Amniotic stem cell (primary cell): ENCODE measurements around the gene AFF1.
"Not testable (repeated sequence)": the region's sequence is repeated elsewhere in the genome, so short reads cannot be mapped to it uniquely, and the experiment has no call there.

Experiments
- DNase-seq: peaks from one replicate; lab custom pipeline; 2025; lab: John Stamatoyannopoulos, UW

The AFF1 gene

GRCh38 chr4:87055311-87055710 lies 120.5 kb downstream of the AFF1 start:
- DNase-seq = no peak

GRCh38 chr4:87056881-87057280 lies 122.1 kb downstream of the AFF1 start:
- DNase-seq = no peak

- no peak for DNase-seq
Observed at GRCh38 chr4:87057835-87058355, 123.1 kb downstream of the AFF1 start.

DNA sequence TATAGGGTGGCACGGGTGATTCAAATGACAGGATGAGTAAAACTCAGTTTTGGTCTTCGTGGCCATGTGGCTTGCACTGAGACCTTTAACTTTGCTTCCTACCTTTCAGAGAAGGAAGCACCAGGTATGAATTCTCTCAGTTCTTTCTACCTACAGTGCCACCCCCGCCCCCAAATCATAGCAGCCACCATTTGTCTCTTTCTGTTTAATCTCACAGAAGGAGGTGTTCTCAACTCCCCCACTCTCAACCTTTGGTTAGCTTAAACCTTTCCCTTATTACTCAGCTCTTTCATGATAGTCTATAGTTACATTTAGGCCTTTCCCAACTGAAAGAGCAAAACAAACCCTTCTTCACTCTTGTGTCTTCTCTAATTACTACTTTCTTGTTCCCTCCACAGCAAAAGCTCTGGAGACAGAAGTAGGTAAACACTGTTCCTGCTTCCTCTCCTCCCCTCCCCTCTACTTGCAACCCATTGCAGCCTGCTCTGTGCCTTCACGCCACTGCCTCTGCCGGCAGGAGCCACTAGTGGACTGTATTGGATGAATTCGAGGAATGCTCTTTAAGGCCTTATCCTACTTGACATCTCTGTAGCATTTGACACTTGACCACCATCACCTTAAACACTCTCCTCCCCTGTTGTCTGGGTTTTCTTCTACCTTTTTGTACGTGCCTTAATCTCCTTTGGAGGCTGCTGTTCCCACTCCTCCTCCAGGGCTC lies 123.7 kb downstream of the AFF1 start:
- no peak for DNase-seq

GRCh38 chr4:87060957-87061356 lies 126.1 kb downstream of the AFF1 start:
- no peak for DNase-seq

DNA sequence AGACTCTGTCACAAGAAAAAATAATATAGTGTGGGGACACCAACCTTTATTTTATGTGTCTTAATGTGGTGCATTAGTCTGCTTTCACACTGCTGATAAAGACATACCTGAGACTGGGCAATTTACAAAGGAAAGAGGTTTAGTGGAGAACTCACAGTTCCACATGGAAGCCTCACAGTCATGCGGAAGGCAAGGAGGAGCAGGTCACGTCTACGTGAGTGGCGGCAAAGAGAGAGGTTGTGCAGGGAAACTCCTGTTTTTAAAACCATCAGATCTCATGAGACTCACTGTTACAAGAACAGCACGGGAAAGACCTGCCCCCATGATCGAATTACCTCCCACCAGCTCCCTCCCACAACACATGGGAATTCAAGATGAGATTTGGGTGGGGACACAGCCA lies 130.2 kb downstream of the AFF1 start:
- DNase-seq = no peak

GRCh38 chr4:87066403-87067123 lies 131.8 kb downstream of the AFF1 start:
- no peak for DNase-seq

DNA sequence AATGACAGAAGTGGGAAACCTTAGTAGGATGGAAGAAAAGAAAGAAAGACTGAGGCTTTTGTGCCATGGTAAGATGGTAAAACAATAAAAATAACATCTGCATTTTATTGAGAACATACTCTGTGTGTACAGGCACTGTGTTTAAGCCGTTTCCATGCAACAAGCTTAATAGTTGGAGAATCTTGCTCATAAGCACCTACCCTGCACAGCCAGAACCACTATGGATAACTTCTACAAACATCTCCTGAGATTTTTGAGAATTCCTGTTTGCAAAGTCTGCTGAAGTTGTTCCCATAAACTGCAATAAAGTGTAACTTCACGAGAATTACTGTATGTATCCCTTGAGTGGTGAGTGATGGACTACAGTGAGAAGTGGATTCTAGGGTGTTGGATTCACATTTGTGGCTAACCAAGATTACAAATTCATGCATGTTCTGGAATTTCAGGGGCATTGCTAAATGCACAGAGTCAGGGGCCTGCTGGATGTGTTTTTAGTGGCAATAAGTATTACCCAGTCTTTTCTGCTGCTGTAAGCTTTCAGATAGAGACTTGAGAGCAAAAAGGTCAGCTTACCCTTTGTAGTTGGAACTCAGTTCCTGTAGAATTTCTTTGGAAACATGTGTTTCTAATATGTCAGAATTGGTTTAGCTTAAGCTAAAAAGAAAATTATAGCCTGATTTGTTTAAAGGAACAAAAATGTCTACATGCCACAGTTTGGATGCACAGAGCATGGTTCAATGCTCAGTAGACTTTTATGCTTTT lies 132.5 kb downstream of the AFF1 start:
- DNase-seq = no peak

DNA sequence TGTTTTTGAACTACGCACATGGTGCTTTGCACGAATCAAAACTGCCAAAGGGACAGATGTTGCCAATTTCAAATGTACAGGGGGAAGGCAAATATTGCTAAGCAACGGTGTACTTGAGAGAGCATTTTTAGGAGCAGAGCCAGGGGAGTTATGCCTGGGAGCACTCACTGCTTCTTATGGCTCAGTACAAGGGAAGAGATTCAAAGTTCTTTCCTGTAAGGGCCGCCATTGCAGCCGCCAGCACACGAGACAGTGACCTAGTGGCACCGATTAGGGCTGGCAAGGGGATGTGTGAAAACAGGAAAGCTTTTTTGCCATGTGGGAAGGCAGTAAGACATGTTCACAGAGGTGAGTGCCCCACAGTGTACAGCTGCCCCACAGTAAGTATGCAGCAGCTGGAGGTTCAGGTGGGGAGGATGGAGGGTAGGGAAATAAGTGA lies 133.8 kb downstream of the AFF1 start:
- no peak for DNase-seq

DNA sequence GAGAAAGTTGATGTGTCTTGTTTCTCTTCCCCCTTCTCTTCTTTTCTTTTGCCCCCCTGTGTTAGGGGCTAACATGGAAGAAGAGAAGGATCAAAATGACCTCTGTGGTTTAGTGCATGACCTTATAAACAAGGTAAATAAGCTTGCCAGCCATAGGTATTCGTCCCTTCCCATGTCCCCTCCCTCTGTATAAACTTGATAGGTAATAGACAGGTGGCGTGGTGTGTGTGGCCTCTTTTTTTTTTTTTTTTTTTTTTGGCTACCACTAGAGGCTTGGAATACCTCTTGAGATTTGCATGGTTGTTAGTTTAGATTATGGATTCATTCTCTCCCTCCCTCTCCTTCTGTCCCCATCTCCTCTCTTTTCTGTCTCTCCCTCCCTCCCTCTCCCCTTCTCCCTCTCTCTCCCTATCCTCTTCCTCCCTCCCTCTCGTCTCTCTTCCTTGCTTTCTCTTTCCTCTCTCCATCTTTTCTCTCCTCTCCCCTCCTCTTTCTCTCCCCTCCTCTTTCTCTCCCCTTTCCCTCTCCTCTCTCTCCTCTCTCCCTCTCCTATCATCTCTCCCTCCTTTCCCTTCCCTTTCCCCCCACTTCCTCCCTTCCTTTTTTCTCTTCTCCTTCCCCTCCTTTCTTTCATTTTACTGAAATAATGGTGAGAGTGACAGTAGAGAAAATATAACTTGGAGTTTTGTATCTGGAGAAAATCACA lies 134.4 kb downstream of the AFF1 start:
- no peak for DNase-seq

- no peak for DNase-seq
Observed at GRCh38 chr4:87071401-87071800, 136.6 kb downstream of the AFF1 start.

DNA sequence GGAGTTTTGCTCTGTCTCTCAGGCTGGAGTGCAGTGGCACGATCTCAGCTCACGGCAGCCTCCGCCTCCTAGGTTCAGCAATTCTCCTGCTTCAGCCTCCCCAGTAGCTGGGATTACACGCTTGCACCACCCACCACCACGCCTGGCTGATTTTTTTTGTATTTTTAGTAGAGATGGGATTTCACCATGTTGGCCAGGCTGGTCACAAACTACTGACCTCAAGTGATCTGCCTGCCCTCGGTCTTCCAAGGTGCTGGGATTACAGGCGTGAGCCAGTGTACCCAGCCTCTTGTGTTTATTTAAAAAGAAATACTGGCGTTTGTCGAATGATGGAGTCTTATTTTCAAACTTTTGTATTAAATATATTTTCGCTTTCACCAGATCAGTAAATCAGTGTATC lies 137.7 kb downstream of the AFF1 start:
- DNase-seq = not testable (repeated sequence)

DNA sequence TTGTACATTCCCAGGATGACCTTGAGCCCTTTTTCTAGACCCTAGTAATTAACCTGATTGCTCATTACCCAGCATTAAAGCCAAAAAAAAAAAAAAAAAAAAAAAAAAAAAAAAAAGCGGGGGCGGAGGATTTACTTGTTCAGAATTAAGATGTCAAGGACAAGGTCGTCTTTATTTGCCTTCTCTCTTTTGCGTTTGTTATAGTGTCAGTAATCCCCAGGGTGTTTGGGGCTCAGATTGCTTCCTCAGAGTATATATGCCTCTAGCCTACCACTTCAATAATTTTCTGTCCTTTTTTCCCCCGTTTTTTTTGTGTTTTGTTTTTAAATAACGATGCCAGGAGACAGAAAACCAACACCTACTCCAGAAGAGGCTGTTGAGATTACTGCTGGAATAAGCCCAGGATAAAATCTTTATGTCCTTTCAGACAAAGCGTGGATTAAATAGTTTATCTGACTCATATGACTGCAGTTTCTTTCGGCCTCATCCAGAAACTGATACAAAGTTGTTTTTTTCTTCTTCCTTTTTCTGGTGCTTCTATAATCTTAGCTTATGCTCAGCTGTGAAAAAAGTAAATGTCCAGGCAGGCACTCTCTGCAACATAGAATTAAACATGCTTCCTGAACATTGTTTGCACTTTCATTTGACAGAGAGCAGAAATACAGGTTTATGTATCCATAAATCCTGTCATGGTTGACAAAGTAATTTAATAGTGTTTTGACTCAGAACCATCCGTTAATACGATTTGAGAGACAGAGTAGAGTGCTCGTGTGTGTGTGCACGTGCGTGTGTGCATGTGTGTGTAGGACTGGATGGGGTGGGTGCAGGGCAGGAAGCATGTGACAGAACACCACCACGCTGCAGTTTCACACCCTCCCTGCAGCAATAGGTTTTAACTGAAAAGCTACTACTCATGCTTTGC lies 138.6 kb downstream of the AFF1 start:
- DNase-seq = no peak

- no peak for DNase-seq
Observed at GRCh38 chr4:87074121-87074488, 139.3 kb downstream of the AFF1 start.

DNA sequence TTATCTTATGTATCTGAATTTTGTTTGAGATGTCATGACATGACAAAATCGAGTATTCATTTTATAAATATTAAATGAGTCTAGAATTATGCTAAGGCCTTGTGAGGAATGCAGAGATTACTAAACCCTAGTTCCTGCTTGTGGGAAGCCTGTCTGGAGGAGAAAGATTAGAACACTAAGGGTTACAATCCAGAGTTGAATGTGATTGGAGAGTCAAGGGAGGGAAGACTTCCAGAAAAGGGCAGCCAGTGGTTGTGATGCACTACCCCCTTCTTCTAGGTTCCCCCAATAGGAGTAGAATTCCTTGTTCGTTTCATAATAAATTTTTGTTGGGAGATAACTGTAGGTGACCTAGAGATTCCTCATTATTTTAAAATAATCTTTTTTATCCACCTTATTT lies 141.1 kb downstream of the AFF1 start:
- no peak for DNase-seq

- no peak for DNase-seq
Observed at GRCh38 chr4:87076690-87077358, 142.0 kb downstream of the AFF1 start.

- DNase-seq = no peak
Observed at GRCh38 chr4:87077914-87078585, 143.2 kb downstream of the AFF1 start.

DNA sequence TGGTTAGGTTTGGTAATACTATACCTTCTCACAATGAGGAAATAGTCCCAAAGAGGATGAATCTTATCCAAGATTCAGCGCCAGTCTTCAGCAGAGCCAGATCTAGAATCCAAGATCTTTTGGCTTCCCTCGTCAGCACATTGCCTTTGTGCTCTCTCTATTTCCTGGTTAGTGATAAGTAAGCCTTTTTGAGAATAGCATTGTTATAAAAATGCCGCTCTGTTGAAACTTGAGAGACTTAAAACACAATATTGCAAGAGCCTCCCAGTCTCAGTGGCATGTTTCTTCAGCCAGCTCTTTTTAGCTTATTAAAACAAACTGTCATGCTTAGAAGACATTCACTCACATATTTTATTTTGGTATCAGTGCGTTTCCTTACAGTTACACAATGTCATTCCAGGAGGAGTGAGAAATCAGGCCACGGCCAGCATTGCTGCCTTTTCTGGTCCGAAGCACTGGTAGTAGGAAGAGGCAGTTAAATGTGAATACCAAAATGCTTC lies 144.2 kb downstream of the AFF1 start:
- DNase-seq = no peak

DNA sequence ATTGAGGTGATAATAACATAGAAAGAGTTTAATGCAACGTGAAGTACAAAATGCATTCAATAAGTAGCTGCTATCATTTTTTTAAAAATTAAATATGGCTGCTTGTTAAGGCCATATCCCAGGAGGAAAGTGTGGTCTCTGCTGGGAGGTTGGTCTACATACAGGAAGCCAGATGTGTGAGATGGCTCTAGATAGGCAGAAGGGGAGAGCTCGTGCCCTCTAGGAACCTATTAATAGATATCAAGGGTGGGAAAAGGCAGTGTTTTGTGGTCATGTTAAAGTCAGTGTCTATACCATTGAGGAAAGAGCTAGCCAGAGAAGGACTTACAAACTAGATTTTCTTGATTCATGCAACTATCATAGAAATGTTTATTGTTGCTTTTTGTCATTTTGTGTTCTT lies 145.2 kb downstream of the AFF1 start:
- no peak for DNase-seq

DNA sequence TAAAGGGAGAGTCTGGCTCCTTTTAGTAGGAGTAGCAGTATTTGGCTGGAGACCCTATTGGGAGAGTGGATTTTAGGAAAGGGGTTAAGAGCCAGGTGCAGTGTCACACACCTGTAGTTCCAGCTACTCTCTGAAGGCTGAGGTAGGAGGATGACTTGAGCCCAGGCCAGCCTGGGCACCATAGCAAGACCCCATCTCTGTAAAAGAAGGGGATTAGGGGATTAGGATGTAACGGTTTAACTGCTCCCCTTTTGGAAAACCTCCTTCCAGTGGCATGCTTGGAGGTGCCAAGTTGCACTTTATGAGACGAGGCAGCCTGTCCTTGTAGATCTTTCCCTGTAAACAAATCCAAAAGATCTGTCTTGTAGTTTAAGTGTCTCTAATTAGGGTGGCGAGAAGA lies 145.7 kb downstream of the AFF1 start:
- DNase-seq = no peak
